Stimulated activated naive CD8-positive, alpha-beta T cell treated with anti-CD3 and anti-CD28 coated beads, Interleukin-15, Interleukin-2, amounts not matched to agents 100 ng/mL and 50 ng/mL, for 24 hours (primary cell): ENCODE data around the gene KCTD14.
"Not testable (repeated sequence)": the region's sequence is repeated elsewhere in the genome, so short reads cannot be mapped to it uniquely, and the experiment has no call there.

Experiments used
- H3K27ac Mint-ChIP-seq: one replicate; pipeline ENCODE4 v1.8.0; 2021; ENCODE audit warnings: mild to moderate bottlenecking, mixed read lengths
- H3K27me3 Mint-ChIP-seq: one replicate; pipeline ENCODE4 v1.8.0; 2021; ENCODE audit warnings: mixed read lengths
- H3K36me3 Mint-ChIP-seq: one replicate; pipeline ENCODE4 v1.8.0; 2021; ENCODE audit warnings: low read depth, mixed read lengths
- H3K4me1 Mint-ChIP-seq: one replicate; pipeline ENCODE4 v1.8.0; 2021; ENCODE audit warnings: low read depth, mixed read lengths
- H3K4me3 Mint-ChIP-seq: one replicate; pipeline ENCODE4 v1.8.0; 2021; ENCODE audit warnings: mild to moderate bottlenecking, mixed read lengths
- H3K9me3 Mint-ChIP-seq: one replicate; pipeline ENCODE4 v1.8.0; 2021; ENCODE audit warnings: mixed read lengths

KCTD14 gene, protein sequence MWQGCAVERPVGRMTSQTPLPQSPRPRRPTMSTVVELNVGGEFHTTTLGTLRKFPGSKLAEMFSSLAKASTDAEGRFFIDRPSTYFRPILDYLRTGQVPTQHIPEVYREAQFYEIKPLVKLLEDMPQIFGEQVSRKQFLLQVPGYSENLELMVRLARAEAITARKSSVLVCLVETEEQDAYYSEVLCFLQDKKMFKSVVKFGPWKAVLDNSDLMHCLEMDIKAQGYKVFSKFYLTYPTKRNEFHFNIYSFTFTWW

DNA sequence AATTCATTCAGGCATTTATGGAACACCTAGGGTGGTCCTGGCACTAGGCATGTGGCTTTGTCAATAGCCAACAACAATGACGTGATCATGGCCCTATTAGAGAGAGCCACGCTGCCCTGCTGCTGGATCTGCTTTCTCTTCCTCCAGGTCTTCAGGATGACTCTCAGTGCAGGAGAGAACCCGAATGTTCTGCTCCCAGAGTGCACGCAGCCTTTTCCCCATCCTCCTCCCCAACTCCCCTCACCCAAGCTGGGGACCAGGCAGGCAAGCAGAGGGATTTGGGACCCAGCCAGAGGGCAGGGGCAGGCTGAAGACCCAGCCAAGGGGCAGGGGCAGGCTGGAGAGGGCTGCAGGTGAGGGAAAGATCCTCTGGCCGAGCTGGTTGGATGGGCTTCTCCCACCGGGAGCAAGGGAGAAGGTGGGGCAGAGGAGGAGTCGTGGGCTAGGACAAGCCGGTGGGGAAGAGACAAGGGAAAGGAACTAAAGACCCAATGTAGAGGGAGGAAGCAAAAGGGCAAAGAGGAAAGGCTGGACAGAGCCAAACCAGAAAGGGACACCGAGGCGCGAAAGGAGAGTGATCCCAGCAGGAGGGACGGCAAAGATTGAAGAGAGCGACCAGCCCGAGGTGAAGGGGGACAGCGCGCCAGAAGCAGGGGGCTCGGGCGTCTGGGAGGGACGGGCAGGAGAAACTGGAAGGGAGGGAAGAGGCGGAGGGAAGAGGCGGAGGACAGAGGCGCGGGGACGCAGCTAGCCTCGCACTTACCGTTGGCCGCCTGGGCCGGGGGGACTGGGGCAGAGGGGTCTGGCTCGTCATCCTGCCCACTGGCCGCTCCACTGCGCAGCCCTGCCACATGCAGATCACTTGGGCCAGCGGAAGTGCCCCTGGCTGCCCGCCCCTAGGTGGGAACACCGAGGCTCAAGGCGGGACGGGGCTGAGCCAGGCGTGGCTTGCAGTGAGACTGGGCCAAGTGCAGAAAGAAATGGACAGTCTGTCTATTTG lies at the start of gene KCTD14:
Gene KCTD14 (minus strand): TSS at position 880 of the 1,000 bp plus-strand sequence. CDS start 27 bp downstream, at position 853.
- H3K36me3 Mint-ChIP-seq: no peaks in the 10 kb centered on the region
- peaks cover 2% of the 10 kb centered on the region for H3K9me3 Mint-ChIP-seq
- peaks cover 3% of the 10 kb centered on the region for H3K4me1 Mint-ChIP-seq
- H3K27me3 Mint-ChIP-seq: peaks cover 24% of the 10 kb centered on the region
- no peak within 1 kb of the TSS for H3K27ac Mint-ChIP-seq
- H3K4me3 Mint-ChIP-seq: no peak within 1 kb of the TSS

DNA sequence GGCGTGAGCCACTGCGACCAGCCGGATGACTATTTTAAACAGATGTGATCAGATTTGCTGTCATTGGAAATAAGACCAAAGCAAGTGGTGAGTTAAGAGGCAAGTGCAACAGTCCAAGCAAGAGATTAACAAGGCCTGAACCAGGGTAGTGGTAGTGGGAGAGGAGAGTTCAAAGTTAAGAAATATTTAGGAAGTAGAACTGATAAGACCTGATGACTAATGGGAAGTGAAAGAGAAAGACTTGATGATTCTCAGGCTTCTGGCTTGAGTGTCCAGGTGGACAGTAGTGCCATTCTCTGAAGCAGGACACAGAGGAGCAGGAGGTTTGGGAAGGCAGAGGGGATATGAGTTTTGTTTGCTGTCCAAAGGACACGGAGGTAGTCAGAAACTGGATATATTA lies 49.4 kb upstream of the KCTD14 start:
- peaks cover 58% of the 10 kb centered on the region for H3K36me3 Mint-ChIP-seq
- peak overlapping the region; percentile 24 for H3K27ac Mint-ChIP-seq
- H3K27me3 Mint-ChIP-seq: no peaks in the 10 kb centered on the region
- peaks cover 29% of the 10 kb centered on the region for H3K4me1 Mint-ChIP-seq
- H3K4me3 Mint-ChIP-seq: no peak overlapping the region
- no peaks in the 10 kb centered on the region for H3K9me3 Mint-ChIP-seq

GRCh38 chr11:78071717-78072116 lies 48.6 kb upstream of the KCTD14 start:
- H3K9me3 Mint-ChIP-seq: no peaks in the 10 kb centered on the region
- no peak overlapping the region for H3K4me3 Mint-ChIP-seq
- peaks cover 61% of the 10 kb centered on the region for H3K36me3 Mint-ChIP-seq
- H3K27me3 Mint-ChIP-seq: no peaks in the 10 kb centered on the region
- no peak overlapping the region for H3K27ac Mint-ChIP-seq
- H3K4me1 Mint-ChIP-seq: peaks cover 24% of the 10 kb centered on the region

DNA sequence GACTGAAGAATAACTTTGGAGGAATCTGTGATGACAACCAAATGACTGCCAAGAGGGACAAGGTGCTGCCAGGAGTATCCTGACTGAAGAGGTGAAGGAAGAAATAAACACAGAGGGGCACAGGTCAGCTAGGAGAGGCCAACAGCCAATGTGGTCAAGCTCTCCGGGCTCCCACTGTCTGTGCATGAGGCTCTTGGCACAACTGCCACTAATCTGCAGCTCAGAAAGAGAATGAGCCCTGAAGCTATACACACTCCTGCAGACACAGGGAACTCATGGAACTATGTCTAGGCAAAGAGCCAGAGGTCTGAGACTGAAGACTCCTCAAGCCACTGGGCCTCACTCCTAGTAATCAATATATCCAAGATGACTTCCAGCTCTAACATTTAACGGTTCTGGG lies 47.5 kb upstream of the KCTD14 start:
- Mint-ChIP-seq H3K9me3 (no peaks in the 10 kb centered on the region), H3K4me1 (peaks cover 13% of the 10 kb centered on the region), H3K36me3 (peaks cover 56% of the 10 kb centered on the region), H3K27me3 (no peaks in the 10 kb centered on the region), H3K4me3 (no peak overlapping the region), H3K27ac (no peak overlapping the region)

DNA sequence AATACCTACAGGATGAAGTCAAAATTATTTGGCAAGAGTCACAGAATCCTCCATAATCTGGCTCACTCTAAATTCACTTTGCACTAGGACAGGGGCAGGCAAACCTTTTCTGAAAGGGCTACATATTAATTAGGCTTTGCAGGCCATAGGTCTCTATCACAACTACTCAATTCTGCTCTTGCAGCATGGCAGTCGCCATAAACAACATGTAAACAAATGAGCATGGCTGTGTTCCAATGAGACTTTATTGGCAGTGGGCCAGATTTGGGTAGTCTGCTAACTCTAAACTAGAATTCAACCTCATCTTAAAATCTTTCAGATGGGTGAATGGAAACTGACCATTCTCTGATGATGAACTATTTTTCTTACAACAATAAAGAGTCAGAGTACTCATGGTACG lies 46.4 kb upstream of the KCTD14 start:
- Mint-ChIP-seq H3K4me1 (peaks cover 6% of the 10 kb centered on the region), H3K27ac (no peak overlapping the region), H3K9me3 (no peaks in the 10 kb centered on the region), H3K36me3 (peaks cover 52% of the 10 kb centered on the region), H3K27me3 (no peaks in the 10 kb centered on the region), H3K4me3 (no peak overlapping the region)

GRCh38 chr11:78067704-78068103 lies 44.6 kb upstream of the KCTD14 start:
- Mint-ChIP-seq H3K36me3 (peaks cover 48% of the 10 kb centered on the region), H3K27me3 (no peaks in the 10 kb centered on the region), H3K9me3 (no peaks in the 10 kb centered on the region), H3K4me1 (peaks cover 5% of the 10 kb centered on the region), H3K4me3 (no peak overlapping the region), H3K27ac (no peak overlapping the region)

DNA sequence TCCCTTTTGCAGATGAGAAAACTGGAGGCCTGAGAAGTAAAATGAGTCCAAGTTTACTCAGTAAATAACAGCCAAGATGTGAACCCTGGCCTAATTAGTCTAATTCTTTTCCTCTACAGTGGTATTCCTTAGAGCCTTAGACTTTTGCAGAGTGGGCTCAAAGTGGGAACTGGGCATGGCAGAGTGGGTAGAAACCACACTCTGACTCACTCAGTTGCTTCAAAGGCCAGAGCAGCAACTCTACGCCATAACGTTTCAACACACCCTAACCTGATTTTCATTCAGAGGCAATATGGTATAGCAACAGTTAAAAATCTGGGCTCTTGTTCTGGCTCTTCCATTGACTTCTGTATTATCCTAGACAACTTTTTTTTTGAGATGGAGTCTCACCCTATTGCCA lies 43.4 kb upstream of the KCTD14 start:
- Mint-ChIP-seq H3K9me3 (no peaks in the 10 kb centered on the region), H3K36me3 (peaks cover 39% of the 10 kb centered on the region), H3K4me1 (no peaks in the 10 kb centered on the region), H3K27ac (no peak overlapping the region), H3K27me3 (no peaks in the 10 kb centered on the region), H3K4me3 (no peak overlapping the region)

GRCh38 chr11:78065203-78065602 lies 42.1 kb upstream of the KCTD14 start:
- Mint-ChIP-seq H3K27ac (no peak overlapping the region), H3K4me3 (no peak overlapping the region), H3K27me3 (no peaks in the 10 kb centered on the region), H3K9me3 (no peaks in the 10 kb centered on the region), H3K36me3 (peaks cover 32% of the 10 kb centered on the region), H3K4me1 (no peaks in the 10 kb centered on the region)

- H3K27ac Mint-ChIP-seq: no peak within 1 kb of the TSS
- H3K27me3 Mint-ChIP-seq: no peaks in the 10 kb centered on the region
- H3K4me3 Mint-ChIP-seq: no peak within 1 kb of the TSS
- no peaks in the 10 kb centered on the region for H3K9me3 Mint-ChIP-seq
- peaks cover 18% of the 10 kb centered on the region for H3K36me3 Mint-ChIP-seq
- H3K4me1 Mint-ChIP-seq: no peaks in the 10 kb centered on the region
Observed at GRCh38 chr11:78063440-78064181, 40.5 kb upstream of the KCTD14 start, which contains the start of gene THRSP. TSS of gene THRSP (plus strand) at chr11:78063861. CDS start at chr11:78063882, 21 bp downstream.

- H3K4me1 Mint-ChIP-seq: no peaks in the 10 kb centered on the region
- H3K27me3 Mint-ChIP-seq: no peaks in the 10 kb centered on the region
- no peak overlapping the region for H3K27ac Mint-ChIP-seq
- peaks cover 12% of the 10 kb centered on the region for H3K36me3 Mint-ChIP-seq
- no peaks in the 10 kb centered on the region for H3K9me3 Mint-ChIP-seq
- H3K4me3 Mint-ChIP-seq: no peak overlapping the region
Observed at GRCh38 chr11:78062671-78063070, 39.6 kb upstream of the KCTD14 start.

- no peak overlapping the region for H3K4me3 Mint-ChIP-seq
- no peaks in the 10 kb centered on the region for H3K27me3 Mint-ChIP-seq
- H3K27ac Mint-ChIP-seq: no peak overlapping the region
- peaks cover 7% of the 10 kb centered on the region for H3K36me3 Mint-ChIP-seq
- H3K9me3 Mint-ChIP-seq: no peaks in the 10 kb centered on the region
- H3K4me1 Mint-ChIP-seq: no peaks in the 10 kb centered on the region
Observed at GRCh38 chr11:78061921-78062311, 38.8 kb upstream of the KCTD14 start.

DNA sequence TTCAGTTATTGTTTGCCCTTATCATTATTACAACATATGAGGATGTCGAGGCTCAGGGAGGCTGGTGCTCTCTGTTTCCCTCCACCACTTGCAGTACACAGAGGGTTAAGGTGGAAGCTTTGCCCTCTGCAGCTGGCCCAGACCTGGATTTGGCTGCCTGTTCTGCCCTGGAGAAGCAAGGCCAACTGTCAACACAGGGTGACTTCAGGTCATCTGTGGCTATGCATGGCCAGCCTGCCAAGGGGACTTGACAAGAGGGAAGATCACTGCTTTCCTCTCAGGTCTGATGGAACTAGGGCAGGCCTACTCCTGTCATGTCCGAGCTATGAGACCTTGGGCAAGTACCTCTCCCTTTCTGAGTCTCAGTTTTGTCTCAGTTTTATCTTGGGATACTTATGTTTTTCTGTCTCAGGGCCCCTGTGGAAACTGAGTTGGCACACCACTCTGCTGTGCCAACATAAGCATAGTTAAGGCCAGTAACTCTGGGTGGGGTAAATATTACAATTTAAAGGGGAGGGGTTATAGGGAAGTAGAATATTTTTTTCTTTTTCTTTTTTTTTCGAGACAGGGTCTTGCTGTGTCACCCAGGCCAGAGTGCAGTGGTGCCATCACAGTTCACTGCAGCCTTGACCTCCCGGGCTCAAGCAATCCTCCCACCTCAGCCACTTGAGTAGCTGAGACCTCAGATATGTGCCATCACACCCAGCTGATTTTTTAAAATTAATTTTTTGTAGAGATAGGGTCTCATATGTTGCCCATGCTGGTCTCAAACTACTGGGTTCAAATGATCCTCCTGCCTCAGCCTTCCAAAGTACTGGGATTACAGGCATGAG lies 38.2 kb upstream of the KCTD14 start:
- Mint-ChIP-seq H3K9me3 (no peaks in the 10 kb centered on the region), H3K36me3 (peaks cover 4% of the 10 kb centered on the region), H3K27me3 (no peaks in the 10 kb centered on the region), H3K4me3 (no peak overlapping the region), H3K4me1 (no peaks in the 10 kb centered on the region), H3K27ac (no peak overlapping the region)

- Mint-ChIP-seq H3K4me3 (no peak overlapping the region), H3K36me3 (peaks cover 3% of the 10 kb centered on the region), H3K9me3 (no peaks in the 10 kb centered on the region), H3K4me1 (no peaks in the 10 kb centered on the region), H3K27ac (no peak overlapping the region), H3K27me3 (no peaks in the 10 kb centered on the region)
Observed at GRCh38 chr11:78060533-78060932, 37.5 kb upstream of the KCTD14 start.

- H3K27ac Mint-ChIP-seq, H3K4me1 Mint-ChIP-seq, H3K9me3 Mint-ChIP-seq, H3K36me3 Mint-ChIP-seq, H3K4me3 Mint-ChIP-seq, H3K27me3 Mint-ChIP-seq: not testable (repeated sequence)
Observed at GRCh38 chr11:78059749-78060328, 36.8 kb upstream of the KCTD14 start.
